Thymus (tissue), 11 donors: ENCODE measurements around the gene KDM2B. TPM values are rescaled to one million over a fixed set of nuclear protein-coding genes. Genes with fewer than 3 reads are reported as not detected.
A peak's percentile ranks its signal among the peaks of the same experiment; 100 is the strongest.

Experiments
- DNase-seq, 9 donors: peaks; one replicate each; pipeline ENCODE4 v3.0.0-alpha.2; 2013; ENCODE audit warnings: low spot score in 9 of 9, low read depth in 6 of 9, missing footprints in 1 of 9
- H3K27ac ChIP-seq, 2 donors: one replicate each; pipeline ENCODE4 v1.5.1; 2013; ENCODE audit warnings: control low read depth in 1 of 2, low read depth in 1 of 2, low read length in 1 of 2, mild to moderate bottlenecking in 1 of 2, moderate library complexity in 1 of 2
- H3K27me3 ChIP-seq, 2 donors: one replicate each; pipeline ENCODE4 v1.5.1; 2013; ENCODE audit warnings: low read length in 1 of 2; ENCODE audit not compliant: control insufficient read depth in 2 of 2, insufficient read depth in 1 of 2
- H3K36me3 ChIP-seq, 2 donors: one replicate each; pipeline ENCODE4 v1.5.1; 2013; ENCODE audit warnings: low read length in 1 of 2, mild to moderate bottlenecking in 1 of 2, moderate library complexity in 1 of 2; ENCODE audit not compliant: control insufficient read depth in 2 of 2, insufficient read depth in 2 of 2
- H3K4me1 ChIP-seq, 2 donors: one replicate each; pipeline ENCODE4 v1.5.1; 2013; ENCODE audit warnings: low read length in 2 of 2; ENCODE audit not compliant: control insufficient read depth in 2 of 2, insufficient read depth in 2 of 2
- H3K4me3 ChIP-seq, 2 donors: one replicate each; pipeline ENCODE4 v1.5.1; 2013; ENCODE audit warnings: low read length in 2 of 2, control low read depth in 1 of 2, mild to moderate bottlenecking in 1 of 2
- H3K9me3 ChIP-seq, 2 donors: one replicate each; pipeline ENCODE4 v1.5.1; 2013; ENCODE audit warnings: low read length in 1 of 2, mild to moderate bottlenecking in 1 of 2; ENCODE audit not compliant: control insufficient read depth in 2 of 2, insufficient read depth in 1 of 2
- WGBS: extraction: QIAGEN DNeasy Blood & Tissue Kit; methylation state at CpG from one replicate; pipeline ENCODE4 v1.1.7; 2013; 5-methylcytosine and 5-hydroxymethylcytosine counted together
- polyA plus RNA-seq: library from polyadenylated mRNA; stranded (reverse); fragments of 200-250 nt; gene quantifications from one replicate; pipeline ENCODE4 v1.2.3, GENCODE V29; 2013
- total RNA-seq: library from RNA; stranded (reverse); fragments of 120-200 nt; gene quantifications from one replicate; pipeline ENCODE4 v1.2.4, GENCODE V29; 2013
- donor health status: healthy.

Gene KDM2B
- total and polyA plus RNA-seq, 2 donors: 25.9 to 26.4 TPM

- Histone ChIP-seq H3K27me3 (no peaks in the 10 kb centered on the region), H3K27ac (no peak overlapping the region), H3K9me3 (peaks cover 0 to 4% of the 10 kb centered on the region in 2 donors), H3K36me3 (peaks cover 54 to 61% of the 10 kb centered on the region in 2 donors), H3K4me1 (peaks cover 0 to 30% of the 10 kb centered on the region in 2 donors), H3K4me3 (no peak overlapping the region)
- over 99% methylated on average over 10 of the region's 10 CpGs for WGBS
- DNase-seq: no peak
These were observed 64.3 kb downstream of the KDM2B start for GRCh38 chr12:121516437-121517011.

DNA sequence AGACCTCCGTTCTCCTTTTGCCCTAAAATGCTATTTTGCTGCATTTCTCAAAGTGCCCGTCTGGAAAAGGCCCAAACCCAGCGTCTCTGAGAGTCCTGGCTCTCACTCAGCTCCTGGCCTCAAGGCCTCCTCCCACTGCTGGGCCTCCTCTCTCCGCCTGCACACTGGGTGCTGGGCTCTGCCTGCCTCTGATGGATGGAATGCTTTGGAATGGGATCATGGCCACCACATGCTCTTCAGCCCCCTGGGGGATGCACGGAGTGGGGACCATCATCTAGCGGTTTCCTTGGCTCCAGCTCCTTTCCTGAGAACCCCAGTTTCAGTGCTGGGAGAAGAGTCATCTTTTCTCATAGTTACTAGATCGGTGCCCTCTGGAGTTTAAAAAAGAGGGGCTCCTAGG, 65.2 kb downstream of the KDM2B start:
- no peak for DNase-seq
- no peak overlapping the region for H3K27ac ChIP-seq
- H3K27me3 ChIP-seq: no peaks in the 10 kb centered on the region
- peaks cover 54 to 56% of the 10 kb centered on the region in 2 donors for H3K36me3 ChIP-seq
- H3K9me3 ChIP-seq: peaks cover 0 to 4% of the 10 kb centered on the region in 2 donors
- H3K4me3 ChIP-seq: no peak overlapping the region
- 98% methylated on average over 7 of the region's 7 CpGs for WGBS
- H3K4me1 ChIP-seq: peaks cover 0 to 24% of the 10 kb centered on the region in 2 donors

- Histone ChIP-seq H3K9me3 (peaks cover 0 to 4% of the 10 kb centered on the region in 2 donors), H3K27ac (peak overlapping the region; percentile 18 to 62), H3K36me3 (peaks cover 56 to 61% of the 10 kb centered on the region in 2 donors), H3K27me3 (no peaks in the 10 kb centered on the region), H3K4me3 (no peak overlapping the region), H3K4me1 (peaks cover 0 to 24% of the 10 kb centered on the region in 2 donors)
- 72% methylated on average over 16 of the region's 16 CpGs for WGBS
- DNase-seq: no peak
These were observed 66.6 kb downstream of the KDM2B start for GRCh38 chr12:121514184-121514742.

DNA sequence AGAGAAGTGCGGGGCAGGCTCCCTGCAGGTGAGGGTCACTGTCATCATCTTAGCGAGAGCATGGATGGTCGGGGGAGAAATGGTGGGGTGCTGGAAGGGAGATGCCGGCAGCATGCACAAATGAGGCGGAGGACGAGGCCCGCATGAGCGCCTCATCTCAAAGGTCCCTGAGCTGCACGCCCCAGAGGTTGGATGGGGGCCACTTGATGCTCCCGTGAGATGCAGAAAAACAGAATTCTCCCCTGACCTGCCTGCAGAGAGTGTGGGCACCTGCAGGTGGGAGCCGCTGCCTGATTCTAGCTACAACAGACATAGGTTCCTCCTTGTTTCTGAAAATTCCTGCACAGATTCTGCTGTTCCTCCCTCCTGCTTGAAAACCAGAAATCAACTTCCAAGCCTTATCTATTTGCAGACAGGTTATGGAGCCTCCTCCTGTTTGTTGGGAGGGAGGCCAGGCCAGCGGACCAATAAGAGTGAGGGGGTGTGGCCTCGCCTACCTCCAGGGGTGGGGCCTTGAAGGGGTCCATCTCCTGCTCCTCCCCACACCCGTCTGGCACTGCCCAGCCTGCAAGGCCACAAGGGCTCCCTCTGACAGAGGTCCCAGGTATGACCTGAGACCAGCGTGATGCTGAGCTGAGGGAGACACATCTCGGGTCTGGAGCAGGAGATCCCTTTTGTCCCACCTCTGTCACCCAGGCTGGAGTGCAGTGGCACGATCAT, 67.2 kb downstream of the KDM2B start:
- Histone ChIP-seq H3K36me3 (peaks cover 53 to 61% of the 10 kb centered on the region in 2 donors), H3K4me3 (no peak overlapping the region), H3K9me3 (peaks cover 0 to 4% of the 10 kb centered on the region in 2 donors), H3K27me3 (no peaks in the 10 kb centered on the region), H3K4me1 (peaks cover 0 to 24% of the 10 kb centered on the region in 2 donors), H3K27ac (peak overlapping the region; percentile 18 to 36)
- WGBS: 96% methylated on average over 17 of the region's 17 CpGs
- DNase-seq: no peak

DNA sequence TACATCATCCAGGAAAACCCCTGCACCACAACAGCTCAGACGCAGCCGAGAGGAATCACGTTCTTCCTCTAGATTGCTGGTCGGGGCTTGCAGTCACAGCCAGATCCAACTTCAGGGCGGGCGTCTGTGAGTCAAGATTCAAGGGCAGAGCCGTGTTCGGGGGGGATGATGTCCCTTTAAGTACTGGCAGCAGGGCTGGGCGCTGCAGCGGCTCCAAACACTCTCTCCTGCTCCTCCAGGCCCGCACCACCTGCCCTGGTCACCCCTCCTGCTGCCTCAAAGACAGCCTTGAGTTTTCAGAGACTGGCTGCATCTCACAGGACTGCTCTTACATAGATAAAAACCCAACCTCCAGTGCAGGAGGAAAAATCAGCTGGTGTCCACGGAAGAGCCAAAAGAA, 68.3 kb downstream of the KDM2B start:
- no peak for DNase-seq
- no peak overlapping the region for H3K4me3 ChIP-seq
- peaks cover 0 to 4% of the 10 kb centered on the region in 2 donors for H3K9me3 ChIP-seq
- H3K36me3 ChIP-seq: peaks cover 57 to 66% of the 10 kb centered on the region in 2 donors
- H3K27ac ChIP-seq: peak overlapping the region in 1 of 2 donors; percentile 73
- 94% methylated on average over 12 of the region's 12 CpGs for WGBS
- H3K27me3 ChIP-seq: no peaks in the 10 kb centered on the region
- peaks cover 0 to 24% of the 10 kb centered on the region in 2 donors for H3K4me1 ChIP-seq

DNA sequence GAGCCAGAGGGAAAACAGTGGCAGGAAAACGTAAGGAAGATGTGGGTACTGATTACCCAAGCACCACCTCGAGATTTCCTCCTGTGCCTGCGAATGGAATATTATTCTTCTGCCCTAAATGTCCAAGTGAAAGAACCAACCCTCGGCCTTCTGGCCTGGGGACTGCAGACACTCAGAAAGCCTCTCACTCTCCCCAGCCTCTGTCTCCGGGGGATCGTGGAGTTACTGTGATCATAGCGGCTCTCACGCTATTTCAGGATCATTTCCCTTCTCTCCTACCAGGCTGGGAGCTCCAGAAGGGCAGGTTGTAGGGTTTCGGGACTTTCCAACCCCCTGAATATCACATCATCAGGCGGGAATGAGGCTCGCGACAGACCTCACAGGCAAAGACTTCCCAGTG, 68.9 kb downstream of the KDM2B start:
- peaks cover 0 to 24% of the 10 kb centered on the region in 2 donors for H3K4me1 ChIP-seq
- H3K4me3 ChIP-seq: no peak overlapping the region
- DNase-seq: no peak
- 93% methylated on average over 12 of the region's 12 CpGs for WGBS
- peak overlapping the region in 1 of 2 donors; percentile 73 for H3K27ac ChIP-seq
- H3K9me3 ChIP-seq: peaks cover 0 to 4% of the 10 kb centered on the region in 2 donors
- peaks cover 54 to 71% of the 10 kb centered on the region in 2 donors for H3K36me3 ChIP-seq
- H3K27me3 ChIP-seq: no peaks in the 10 kb centered on the region

- H3K9me3 ChIP-seq: no peaks in the 10 kb centered on the region
- no peaks in the 10 kb centered on the region for H3K27me3 ChIP-seq
- peaks cover 54 to 68% of the 10 kb centered on the region in 2 donors for H3K36me3 ChIP-seq
- peaks cover 0 to 22% of the 10 kb centered on the region in 2 donors for H3K4me1 ChIP-seq
- H3K4me3 ChIP-seq: no peak overlapping the region
- no peak overlapping the region for H3K27ac ChIP-seq
- no peak for DNase-seq
- 99% methylated on average over 16 of the region's 16 CpGs for WGBS
These were observed 71.5 kb downstream of the KDM2B start for GRCh38 chr12:121509339-121509738.

DNA sequence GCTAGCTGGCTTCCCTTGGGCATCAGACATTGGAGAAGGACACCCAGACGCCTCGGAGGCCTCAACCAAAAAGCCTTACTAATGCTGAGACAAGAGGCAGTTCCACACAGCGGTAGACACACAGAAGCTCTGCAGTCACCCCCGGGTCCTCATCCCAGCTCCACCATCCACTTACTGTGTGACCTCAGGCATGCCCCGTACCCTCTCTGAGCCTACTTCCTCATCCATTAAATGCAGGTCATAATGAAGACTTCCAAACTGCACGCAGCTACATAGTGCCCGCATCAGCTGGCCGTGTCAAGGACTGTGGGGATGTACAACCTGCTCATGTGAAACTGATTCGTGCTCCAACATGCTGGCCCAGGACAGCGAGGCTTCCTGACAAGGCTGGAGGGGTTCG, 72.3 kb downstream of the KDM2B start:
- no peak for DNase-seq
- peak overlapping the region in 1 of 2 donors; percentile 31 for H3K27ac ChIP-seq
- WGBS: 97% methylated on average over 11 of the region's 11 CpGs
- H3K4me3 ChIP-seq: no peak overlapping the region
- H3K27me3 ChIP-seq: no peaks in the 10 kb centered on the region
- H3K36me3 ChIP-seq: peaks cover 60 to 65% of the 10 kb centered on the region in 2 donors
- H3K9me3 ChIP-seq: no peaks in the 10 kb centered on the region
- H3K4me1 ChIP-seq: peaks cover 0 to 16% of the 10 kb centered on the region in 2 donors

DNA sequence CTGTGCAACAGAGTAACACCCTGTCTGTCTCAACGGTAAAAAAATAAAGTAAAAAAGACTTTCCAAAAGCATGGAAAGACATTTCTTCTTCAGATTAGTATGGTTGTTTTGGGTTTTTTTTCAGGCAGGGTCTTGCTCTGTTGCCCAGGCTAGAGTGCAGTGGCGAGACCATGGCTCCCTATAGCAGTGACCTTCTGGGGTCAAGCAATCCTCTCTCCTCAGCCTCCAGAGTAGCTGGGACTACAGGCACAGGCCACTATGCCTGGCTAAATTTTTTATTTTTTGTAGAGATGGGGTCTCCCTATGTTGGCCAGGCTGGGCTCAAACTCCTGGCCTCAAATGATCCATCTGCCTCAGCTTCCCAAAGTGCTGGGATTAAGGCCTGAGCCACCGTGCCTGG, 72.8 kb downstream of the KDM2B start:
- peaks cover 0 to 11% of the 10 kb centered on the region in 2 donors for H3K4me1 ChIP-seq

More for the DNA sequence above, 72.8 kb downstream of the KDM2B start:
- H3K4me3 ChIP-seq: no peak overlapping the region
- WGBS: 96% methylated on average over 3 of the region's 3 CpGs
- H3K9me3 ChIP-seq: no peaks in the 10 kb centered on the region
- H3K36me3 ChIP-seq: peaks cover 55 to 60% of the 10 kb centered on the region in 2 donors
- no peak overlapping the region for H3K27ac ChIP-seq
- no peak for DNase-seq
- no peaks in the 10 kb centered on the region for H3K27me3 ChIP-seq
